EL (cell line): ENCODE data around the gene HSPE1.
A peak's percentile ranks its signal among the peaks of the same experiment; 100 is the strongest.
"Not testable (repeated sequence)": the region's sequence is repeated elsewhere in the genome, so short reads cannot be mapped to it uniquely, and the experiment has no call there.

Source experiments
- DNase-seq: peaks from one replicate; pipeline ENCODE4 v3.0.0-alpha.2; 2016

Gene HSPE1

GRCh38 chr2:197498937-197499593 lies 1.1 kb upstream of the HSPE1 start:
- peak; percentile 52 for DNase-seq

- DNase-seq: no peak
These were observed 438 bp downstream of the HSPE1 start for GRCh38 chr2:197500503-197501131.

GRCh38 chr2:197502201-197502600 lies 2.0 kb downstream of the HSPE1 start:
- no peak for DNase-seq

GRCh38 chr2:197502685-197503084 lies 2.5 kb downstream of the HSPE1 start:
- DNase-seq: no peak

GRCh38 chr2:197504000-197504399 lies 3.8 kb downstream of the HSPE1 start:
- DNase-seq: no peak

GRCh38 chr2:197504512-197504911 lies 4.3 kb downstream of the HSPE1 start:
- no peak for DNase-seq

GRCh38 chr2:197506658-197507057 lies 6.5 kb downstream of the HSPE1 start:
- no peak for DNase-seq

GRCh38 chr2:197513915-197514314 lies 13.7 kb downstream of the HSPE1 start:
- DNase-seq: no peak

GRCh38 chr2:197514754-197515153 lies 14.6 kb downstream of the HSPE1 start:
- peak; percentile 19 for DNase-seq

- no peak for DNase-seq
These were observed 15.1 kb downstream of the HSPE1 start for GRCh38 chr2:197515315-197515738.

GRCh38 chr2:197515739-197516392 lies 15.7 kb downstream of the HSPE1 start, which contains the start of gene MOB4:
TSS of gene MOB4 (plus strand) at chr2:197516066. CDS start at chr2:197516087, 21 bp downstream.
- peak; percentile 94 for DNase-seq

- peak; percentile 40 for DNase-seq
These were observed 16.2 kb downstream of the HSPE1 start for GRCh38 chr2:197516393-197516761.

GRCh38 chr2:197517150-197517549 lies 17.0 kb downstream of the HSPE1 start:
- no peak for DNase-seq

GRCh38 chr2:197538412-197538811 lies 38.2 kb downstream of the HSPE1 start:
- peak; percentile 7 for DNase-seq

GRCh38 chr2:197539734-197540133 lies 39.6 kb downstream of the HSPE1 start:
- no peak for DNase-seq

- no peak for DNase-seq
These were observed 43.0 kb downstream of the HSPE1 start for GRCh38 chr2:197543206-197543605.

- no peak for DNase-seq
These were observed 47.2 kb downstream of the HSPE1 start for GRCh38 chr2:197547163-197547900.

- DNase-seq: no peak
These were observed 48.4 kb downstream of the HSPE1 start for GRCh38 chr2:197548582-197548981.

GRCh38 chr2:197551260-197551659 lies 51.1 kb downstream of the HSPE1 start:
- DNase-seq: not testable (repeated sequence)
